GM21529 (cell line): ENCODE data around the gene SLC27A2.

Source experiments
- ATAC-seq: cut with Tn5 transposase; IDR thresholded peaks from one replicate; pipeline ENCODE4 v1.9.1; 2021; ENCODE audit not compliant: unreplicated experiment

The SLC27A2 gene

DNA sequence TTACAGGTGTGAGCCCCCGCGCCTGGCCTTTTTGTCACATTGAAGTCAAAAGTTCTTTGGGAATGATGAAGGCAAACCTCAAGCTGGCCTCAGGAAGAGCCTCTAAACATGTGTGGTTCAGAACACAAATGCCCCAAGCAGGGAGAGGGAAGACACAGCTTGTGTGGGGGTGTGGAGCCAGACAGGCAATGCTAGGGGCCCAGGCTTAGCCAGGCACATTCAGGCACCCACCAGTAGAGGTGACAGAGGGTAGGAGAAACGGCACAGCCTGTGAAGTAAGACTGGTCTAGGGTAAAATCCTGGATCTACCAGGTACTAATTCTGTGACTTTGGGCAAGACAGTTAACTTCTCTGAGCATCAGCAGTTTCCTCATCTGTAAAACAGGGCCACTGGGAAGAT, 80.0 kb downstream of the SLC27A2 start:
- no peak for ATAC-seq

DNA sequence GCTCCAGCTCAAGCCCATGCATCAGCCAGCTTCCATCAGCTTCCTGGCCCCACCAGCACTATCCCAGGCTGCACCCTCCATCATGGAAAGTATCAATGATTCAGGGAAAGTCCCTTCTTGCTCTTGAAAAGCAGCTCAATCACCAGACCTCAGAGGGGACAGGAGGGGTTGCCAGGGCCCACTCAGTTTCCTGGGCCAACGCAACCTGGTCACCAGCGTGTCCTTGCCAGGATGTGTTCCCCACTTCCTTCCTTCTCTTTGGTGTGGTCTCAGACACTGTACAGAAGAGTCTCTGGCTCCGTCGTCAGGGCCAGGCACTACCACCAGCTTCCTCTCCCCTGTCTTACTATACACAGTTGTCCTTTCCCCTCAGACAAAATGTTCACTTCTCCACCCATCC, 80.5 kb downstream of the SLC27A2 start:
- ATAC-seq = no peak

DNA sequence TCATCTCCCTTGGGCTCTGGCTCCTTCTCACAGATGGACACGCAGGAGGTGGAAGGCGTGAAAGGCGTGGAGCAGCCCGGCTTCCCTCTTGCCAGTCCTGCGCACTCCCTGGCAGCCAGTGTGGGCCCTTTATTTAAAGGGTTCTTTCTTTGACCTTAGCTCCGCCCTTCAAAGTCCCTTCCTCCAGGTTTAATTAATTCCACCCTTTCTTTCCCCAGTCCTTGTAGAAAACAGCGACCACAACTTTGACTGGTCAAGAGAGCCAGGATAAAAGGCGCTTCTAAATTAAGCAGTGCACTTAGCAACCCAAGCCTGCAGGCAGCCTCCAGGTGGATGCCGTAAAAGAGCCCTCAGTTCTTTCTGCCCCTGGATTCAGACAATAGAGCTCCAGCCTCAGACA, 83.6 kb downstream of the SLC27A2 start, which contains the start of gene HDC:
Gene HDC (minus strand): TSS at position 107 of the 400 bp plus-strand sequence. CDS start 103 bp downstream, at position 4.
- ATAC-seq = no peak

DNA sequence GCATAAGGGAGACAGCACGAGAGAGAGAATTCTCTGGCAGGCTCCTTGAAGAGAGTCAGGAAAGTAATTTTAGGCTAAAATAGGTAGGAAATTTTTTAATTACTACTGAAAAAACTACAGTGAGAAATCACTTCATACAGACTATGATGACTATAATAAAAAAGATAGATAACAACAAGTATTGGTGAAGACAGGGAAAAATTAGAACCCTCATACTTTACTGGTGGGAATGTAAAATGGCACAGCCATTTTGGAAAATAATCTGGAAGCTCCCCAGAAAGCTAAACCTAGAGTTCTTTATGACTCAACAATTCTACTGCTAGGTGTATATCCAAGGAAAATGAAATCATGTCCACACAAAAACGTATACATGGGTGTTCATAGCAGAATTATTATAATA, 85.6 kb downstream of the SLC27A2 start:
- ATAC-seq = no peak

DNA sequence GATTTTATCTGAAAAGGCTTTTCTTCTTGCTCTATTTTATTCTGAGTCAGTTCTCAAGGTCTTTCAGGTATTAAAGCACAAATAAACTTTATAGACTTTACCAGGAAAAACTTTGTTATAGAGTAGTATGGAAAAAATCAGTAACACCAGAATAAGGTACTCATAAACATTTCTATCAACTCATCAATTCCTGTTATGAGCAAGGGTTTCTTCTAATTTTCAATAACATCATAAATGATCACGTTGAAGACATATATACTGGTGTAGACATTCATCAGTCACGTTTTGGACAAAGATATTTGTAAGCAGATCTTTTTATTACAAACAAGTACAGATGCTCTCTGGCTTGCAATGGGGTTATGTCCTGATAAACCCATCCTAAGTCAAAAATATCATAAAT, 93.1 kb downstream of the SLC27A2 start:
- ATAC-seq = no peak

DNA sequence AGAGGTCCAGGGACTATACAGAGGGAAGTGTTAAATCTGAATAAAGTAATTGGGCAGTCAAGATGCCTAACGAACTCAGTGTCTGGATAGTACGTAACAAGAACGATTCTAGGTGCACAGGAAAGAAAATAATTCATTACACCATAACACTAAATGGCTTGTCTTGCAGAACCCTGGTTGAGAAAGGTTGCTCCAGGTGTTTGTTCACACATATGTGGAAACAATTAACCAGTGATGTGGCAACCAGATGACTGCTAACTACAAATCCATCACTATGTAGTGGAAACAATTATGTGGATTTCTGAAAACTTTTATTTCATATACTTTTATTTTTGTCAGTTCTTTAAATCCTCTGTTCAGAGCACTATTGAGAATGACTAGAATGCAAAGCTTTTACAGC, 93.9 kb downstream of the SLC27A2 start:
- ATAC-seq = no peak

DNA sequence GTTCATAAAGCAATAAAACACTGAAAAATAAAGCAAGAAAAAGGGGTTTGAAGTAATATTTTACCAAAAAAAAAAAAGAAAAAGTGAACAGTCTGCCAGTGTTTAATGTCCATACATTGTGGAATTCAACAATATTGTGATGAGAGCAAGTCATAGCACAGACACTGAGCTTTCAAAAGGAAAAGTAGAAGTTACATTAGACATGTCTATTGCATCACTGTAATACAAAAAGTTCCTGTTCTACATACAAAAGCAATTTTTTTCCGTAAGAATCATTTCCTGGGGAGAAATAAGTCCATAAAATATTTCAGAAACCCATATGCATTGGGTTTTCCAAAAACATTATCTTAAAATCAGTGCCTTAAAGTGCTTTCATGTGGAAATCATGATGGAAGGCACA, 95.4 kb downstream of the SLC27A2 start:
- no peak for ATAC-seq

DNA sequence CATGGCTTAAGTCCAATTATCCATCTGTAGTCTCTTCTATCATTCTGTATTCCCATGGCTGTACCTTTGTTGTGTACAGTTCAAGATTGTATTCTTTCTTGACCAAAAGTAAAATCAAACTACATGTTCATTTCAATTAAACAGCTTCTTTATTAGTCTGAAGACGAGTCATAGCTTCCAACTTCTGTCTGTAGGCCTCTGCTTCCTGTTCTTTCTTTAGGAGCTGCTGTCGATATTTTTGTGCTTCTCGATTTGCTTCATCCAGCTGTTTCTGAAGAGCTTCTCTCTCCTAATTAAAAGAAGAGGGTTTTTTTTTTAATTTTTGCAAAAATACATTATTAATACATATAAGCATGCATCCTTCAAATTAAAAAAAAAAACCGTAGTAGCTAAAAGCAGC, 96.5 kb downstream of the SLC27A2 start:
- ATAC-seq = no peak

DNA sequence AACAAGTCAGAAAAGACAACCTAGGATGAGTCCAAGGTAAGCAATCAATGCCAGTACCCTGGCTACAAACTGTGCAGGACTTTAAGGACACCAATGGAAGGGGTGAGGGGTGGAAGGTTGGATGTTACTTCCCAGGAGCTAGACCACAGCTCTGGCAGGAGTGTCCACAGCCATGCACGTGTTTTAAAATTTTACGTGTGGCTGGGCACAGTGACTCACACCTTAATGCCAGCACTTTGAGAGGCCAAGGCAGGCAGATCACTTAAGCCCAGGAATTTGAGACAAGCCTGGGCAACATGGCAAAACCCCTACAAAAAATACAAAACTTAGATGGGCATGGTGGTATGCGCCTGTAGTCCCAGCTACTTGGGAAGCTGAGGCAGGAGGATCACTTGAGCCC, 98.3 kb downstream of the SLC27A2 start:
- no peak for ATAC-seq

DNA sequence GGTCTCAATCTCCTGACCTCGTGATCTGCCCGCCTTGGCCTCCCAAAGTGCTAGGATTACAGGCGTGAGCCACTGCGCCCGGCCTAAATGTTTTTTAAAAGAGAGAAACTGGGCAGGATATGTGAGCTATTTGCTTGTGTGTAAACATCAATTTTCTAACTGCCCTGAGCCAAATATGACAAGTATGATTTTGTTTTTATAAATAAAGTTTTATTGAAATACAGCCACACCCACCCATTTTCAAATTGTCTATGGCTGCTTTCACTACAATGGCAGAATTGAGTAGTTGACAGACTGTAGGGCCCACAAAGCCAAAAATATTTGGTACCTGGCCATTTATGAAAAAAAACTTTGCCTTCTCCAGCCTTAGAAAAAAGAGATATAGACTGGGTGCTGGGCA, 99.4 kb downstream of the SLC27A2 start:
- ATAC-seq = no peak
